Measurements from ENCODE around the gene MTUS2.

DNA sequence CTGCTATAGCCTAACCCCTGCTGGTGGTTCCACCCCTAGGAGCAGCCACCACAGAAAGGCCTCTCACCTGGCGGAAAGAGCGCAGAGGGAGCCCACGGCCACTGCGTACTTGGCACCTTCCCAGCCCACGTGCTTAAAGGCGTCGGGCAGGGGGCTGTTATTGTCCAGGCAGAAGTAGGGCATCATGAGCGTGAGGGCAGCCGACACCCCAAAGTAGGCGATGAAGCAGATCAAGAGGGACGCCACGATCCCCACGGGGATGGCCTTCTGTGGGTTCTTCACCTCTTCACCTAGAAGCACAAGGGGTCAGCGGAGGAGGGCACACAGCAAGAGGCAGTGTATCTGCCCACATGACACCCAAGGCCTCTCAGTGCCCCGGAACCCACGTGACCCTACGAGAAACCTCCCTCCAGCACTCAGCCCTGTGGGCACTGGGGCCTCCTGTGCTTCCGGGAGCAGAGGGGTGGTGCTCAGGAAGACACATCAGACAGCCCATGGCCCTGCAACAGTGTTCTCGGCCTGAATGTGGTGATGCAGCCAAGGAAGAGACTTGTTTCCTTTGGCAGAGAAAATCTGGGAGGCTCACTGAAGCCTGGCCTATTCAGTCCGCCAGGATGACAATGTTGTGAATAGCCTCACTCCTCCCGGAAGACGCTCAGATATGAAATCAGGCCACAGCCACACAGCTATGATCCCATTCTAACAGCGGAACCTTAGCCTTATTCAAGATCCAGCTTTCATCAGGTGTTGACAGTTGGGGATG, 703.2 kb downstream of the MTUS2 start:
- TF ChIP-seq, protein P1, sequence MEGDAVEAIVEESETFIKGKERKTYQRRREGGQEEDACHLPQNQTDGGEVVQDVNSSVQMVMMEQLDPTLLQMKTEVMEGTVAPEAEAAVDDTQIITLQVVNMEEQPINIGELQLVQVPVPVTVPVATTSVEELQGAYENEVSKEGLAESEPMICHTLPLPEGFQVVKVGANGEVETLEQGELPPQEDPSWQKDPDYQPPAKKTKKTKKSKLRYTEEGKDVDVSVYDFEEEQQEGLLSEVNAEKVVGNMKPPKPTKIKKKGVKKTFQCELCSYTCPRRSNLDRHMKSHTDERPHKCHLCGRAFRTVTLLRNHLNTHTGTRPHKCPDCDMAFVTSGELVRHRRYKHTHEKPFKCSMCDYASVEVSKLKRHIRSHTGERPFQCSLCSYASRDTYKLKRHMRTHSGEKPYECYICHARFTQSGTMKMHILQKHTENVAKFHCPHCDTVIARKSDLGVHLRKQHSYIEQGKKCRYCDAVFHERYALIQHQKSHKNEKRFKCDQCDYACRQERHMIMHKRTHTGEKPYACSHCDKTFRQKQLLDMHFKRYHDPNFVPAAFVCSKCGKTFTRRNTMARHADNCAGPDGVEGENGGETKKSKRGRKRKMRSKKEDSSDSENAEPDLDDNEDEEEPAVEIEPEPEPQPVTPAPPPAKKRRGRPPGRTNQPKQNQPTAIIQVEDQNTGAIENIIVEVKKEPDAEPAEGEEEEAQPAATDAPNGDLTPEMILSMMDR (IDR thresholded peaks at IDR 0.05), result no peak
- no peak for TF ChIP-seq ZFX (IDR thresholded peaks at IDR 0.05; ENCODE audit: borderline replicate concordance)

All from 22Rv1 (cell line).